PC-3 (cell line): ENCODE results near the gene FES.

Source experiments
- CTCF ChIP-seq: fragments of 300-600 bp; sonication (generic); conservative IDR thresholded peaks from 2 replicates; pipeline ENCODE4 v1.5.1; 2017; ENCODE audit warnings: antibody characterized with exemption, low read depth, mild to moderate bottlenecking, low read length
- EZH2phosphoT487 ChIP-seq: fragments of 300-600 bp; sonication (generic); IDR thresholded peaks from 2 replicates; pipeline ENCODE4 v1.6.1; 2018; ENCODE audit warnings: mild to moderate bottlenecking, antibody characterized with exemption, low read length, borderline replicate concordance

GRCh38 chr15:90865702-90866101, 18.6 kb upstream of the FES start:
- TF ChIP-seq CTCF (no peak), EZH2phosphoT487 (no peak)
